GM21717 (cell line): Measurements from ENCODE around the gene TPPP.
A peak's percentile ranks its signal among the peaks of the same experiment; 100 is the strongest.
"Not testable (repeated sequence)": the region's sequence is repeated elsewhere in the genome, so short reads cannot be mapped to it uniquely, and the experiment has no call there.

Experiments
- ATAC-seq: cut with Tn5 transposase; IDR thresholded peaks from one replicate; pipeline ENCODE4 v1.9.1; 2021; ENCODE audit warnings: mild to moderate bottlenecking, moderate library complexity; ENCODE audit not compliant: unreplicated experiment

The TPPP gene

DNA sequence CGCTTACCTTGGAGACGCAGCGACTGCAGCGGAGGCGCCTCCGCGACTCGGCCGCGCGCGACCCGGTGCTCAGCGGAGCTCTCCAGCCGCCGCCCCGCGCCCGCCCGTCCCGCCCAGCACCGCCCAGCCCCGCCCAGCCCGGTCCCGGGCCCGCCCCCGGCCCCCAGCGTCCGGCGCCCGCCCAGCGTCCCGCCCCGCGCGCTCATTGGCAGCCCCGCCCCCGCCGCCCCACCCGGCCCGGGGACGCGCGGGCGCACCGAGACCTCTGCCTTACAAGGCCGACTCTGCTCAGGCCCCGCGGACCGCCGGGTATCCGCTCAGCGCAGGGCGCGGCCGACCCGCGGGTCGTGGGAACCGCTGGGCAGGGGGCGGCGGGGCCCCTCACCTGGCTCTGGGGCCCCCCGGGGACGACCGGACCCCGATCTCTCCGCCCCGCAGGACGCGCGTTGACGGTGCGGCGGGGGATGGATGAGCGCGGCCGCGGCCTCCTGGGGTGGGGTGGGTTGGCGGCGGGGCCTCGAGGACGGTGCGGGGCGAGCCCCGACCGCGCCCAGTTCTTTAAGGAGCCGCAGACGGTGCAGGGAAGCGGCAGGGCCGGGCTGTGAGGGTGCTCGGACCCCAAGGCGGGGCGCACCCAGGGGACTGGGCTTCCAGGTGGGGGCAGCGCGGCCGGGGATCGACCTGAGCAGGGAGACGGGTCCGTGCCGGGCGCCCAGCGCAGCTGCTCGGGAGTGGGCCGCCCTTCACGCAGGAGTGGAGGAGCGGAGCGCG lies at the start of gene TPPP:
Gene TPPP, minus strand, starts transcription at position 82 of the 771 bp plus-strand sequence. CDS start 15,292 bp downstream, outside the sequence.
- ATAC-seq, result peak; percentile 60

DNA sequence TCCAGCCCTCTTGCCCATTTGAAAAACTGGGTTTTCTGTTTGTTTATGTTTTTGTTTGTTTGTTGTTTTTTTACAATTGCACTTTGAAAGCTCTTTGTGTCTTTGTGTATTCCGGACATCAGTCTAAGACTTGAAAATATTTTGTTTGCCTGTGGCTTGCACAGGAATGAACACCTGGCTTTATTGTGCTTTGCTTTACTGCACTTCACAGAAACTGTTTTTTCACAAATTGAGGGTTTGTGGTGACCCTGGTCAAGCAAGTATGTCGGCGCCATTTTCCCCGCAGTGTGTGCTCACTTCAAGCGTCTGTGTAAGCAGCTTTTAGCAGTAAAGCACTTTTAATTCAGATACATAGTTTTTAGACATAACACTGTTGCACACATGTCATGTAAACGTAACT lies 49.1 kb upstream of the TPPP start:
- ATAC-seq, result not testable (repeated sequence)

DNA sequence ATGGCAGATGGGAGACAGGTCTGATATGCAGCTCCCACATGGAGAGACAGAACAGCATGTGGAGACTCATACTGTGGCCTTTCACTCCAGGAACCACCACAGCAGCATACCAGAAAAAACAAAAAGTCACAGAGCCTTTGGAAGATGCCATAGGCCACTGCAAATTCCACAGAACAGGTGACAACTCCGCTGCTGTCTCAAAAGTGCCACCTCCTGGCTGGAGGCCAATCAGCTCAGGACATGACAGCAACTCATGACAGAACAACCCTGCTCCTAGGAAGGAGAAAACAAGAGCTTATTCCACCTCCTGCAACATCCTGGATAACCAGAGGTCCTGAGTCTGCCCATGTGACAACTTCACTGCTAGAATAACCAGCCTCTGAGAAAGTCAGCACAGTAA lies 41.0 kb upstream of the TPPP start:
- ATAC-seq, result not testable (repeated sequence)

DNA sequence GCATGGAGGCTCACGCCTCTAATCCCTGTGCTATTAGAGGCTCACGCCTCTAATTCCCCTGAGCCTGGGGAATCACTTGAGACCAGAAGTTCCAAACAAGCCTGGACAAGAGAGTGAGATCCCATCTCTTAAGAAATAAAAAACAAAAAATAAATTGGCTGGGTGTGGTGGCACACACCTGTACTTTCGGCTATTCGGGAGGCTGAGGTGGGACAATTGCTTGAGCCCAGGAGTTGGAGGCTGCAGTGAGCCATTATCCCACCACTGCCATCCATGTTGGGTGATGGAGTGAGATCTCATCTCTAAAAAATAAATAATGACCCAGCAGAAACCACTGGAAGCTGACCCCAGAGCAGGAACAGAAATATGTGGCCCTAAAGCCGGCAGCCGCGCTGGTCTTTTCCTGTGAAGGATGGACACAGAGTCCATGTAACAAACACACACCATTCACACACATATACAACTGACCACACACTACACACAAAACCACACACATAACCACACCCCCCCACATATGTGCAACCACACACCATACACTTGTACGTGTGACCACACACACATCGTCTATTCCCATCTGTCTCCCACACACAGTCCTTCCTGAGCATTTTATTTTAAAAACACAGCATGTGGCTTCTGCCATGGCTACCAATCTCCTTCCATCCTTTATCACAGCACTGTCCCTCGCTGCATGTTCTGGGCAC lies 39.8 kb upstream of the TPPP start:
- ATAC-seq, result not testable (repeated sequence)

DNA sequence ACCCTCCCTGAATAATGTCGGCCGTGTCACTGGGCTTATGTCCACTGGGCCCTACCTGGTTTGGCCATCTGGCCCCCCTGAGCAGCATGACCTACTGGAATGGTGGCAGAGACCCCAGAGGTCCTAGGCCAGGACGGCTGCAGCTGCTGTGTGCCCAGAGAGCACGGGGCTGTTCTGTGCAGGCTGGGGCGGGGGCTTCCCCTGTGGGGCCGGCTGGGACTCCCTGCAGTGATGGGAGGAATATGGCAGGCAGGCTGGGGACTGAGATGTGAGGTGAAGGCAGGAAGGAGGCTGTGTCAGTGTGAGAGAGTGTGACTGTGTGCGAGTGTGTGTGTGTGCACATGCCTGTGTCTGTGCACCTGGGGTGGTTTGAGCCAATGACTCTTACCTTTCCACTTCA lies 36.1 kb upstream of the TPPP start:
- not testable (repeated sequence) for ATAC-seq

DNA sequence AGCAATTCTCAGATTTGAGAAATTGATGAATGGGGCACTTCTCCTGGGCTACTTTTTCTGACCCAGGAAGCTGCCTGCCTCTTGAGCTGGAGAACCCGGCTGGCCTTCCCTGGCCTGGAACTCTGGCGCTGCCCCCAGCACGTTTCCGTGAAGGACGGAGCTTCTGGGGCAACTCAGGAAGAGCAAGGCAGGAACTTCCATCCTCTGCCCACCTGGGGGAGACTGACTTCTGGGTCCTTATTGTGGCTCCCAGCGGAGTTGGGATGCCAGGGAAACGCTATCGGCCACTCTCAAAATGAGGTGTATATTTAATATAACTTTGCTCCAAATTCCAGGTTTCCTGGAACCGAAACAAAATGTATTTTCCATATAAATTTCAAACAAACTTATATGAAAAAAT lies 33.9 kb upstream of the TPPP start:
- not testable (repeated sequence) for ATAC-seq

DNA sequence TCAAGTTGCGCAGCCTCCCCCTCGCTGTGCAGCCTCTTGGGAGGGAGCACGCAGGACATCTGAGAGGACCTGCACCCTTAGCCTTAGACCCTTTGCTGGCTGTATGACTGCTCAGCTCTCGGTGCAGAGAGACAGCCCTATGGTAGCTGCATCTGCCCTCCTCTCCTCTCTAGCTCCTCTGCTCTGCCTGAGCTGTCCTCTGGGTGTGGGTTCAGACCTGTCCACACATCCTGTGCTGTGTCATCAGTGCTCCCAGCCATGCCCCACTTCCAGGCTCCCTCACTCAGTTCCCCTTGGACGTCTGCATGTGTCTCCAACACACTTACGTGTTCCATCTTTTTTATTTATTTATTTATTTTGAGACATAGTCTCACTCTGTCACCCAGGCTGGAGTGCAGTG lies 30.7 kb upstream of the TPPP start:
- ATAC-seq, result not testable (repeated sequence)

DNA sequence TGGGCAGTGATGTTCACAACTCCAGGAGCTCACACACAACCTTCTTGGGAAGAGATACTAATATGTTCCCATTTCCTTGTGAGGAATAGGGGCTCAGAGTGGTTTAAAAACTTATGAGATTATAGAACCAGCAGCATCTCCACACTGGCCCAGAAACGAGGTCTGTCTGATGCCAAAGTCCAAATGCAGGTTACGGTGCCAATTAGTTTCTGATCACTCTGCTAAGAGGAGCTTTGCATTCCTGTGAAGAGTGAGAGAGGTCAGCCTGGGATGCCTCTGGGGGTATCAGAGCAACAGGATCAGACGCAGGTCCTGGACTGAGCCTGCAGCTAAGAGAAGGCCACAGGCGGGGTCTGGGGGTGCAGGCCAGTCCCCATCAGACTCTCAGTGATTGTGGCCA lies 30.2 kb upstream of the TPPP start:
- not testable (repeated sequence) for ATAC-seq

DNA sequence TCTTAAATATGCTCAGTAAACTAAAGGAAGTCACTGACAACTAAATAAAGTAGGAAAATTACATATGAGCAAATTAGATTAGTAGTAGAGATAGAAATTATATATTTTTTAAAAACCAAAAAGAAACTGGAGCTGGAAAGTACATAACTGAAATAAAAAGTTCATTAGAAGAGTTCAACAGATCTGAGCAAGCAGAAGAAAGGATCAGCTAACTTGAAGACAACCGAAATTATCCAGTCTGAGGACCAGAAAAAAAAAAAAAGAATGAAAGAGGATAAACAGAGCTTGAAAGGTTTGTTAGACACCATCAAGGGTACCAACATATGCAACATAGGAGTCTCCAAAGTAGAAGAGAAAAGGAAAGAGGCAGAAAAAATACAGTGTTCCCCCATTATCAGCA lies 26.2 kb upstream of the TPPP start:
- ATAC-seq, result not testable (repeated sequence)

DNA sequence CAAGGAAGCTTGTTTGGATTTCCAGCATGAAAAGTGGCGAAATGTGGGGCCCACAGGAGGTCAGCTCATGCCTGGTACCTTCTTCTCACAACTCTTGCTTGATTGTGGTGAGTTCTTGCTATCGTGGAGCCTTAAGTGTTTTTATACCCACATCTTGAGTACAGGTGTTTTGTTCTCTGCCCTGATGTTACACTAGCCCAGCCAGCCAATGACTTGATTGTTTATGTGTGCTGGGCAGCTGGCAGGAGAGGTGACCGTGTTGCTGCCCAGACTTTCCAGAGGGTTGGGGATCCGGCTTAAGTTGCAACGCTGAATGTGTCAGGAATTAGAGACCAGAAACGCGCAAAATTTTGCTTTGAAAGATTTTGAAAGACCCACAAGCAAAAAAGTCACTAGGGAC lies 24.0 kb upstream of the TPPP start:
- no peak for ATAC-seq

DNA sequence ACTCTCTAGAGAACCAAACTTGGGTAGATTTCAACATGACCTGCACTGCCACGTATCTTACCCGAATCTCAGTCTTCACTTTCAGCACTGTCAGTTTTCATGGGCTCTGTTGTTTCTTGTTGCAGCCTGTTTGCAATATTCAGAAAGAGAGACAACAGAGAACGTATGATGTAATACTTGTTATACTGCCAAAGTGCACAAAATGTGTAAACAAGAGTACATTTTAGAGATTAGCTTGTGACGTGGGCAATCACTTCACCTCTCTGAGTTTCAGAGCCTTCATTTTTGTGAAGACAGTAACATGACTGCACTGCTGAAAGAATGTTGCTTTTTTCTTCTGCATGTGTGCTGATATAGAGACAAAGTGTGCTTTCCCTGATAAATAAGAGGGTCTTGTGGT lies 23.6 kb upstream of the TPPP start:
- ATAC-seq, result not testable (repeated sequence)

DNA sequence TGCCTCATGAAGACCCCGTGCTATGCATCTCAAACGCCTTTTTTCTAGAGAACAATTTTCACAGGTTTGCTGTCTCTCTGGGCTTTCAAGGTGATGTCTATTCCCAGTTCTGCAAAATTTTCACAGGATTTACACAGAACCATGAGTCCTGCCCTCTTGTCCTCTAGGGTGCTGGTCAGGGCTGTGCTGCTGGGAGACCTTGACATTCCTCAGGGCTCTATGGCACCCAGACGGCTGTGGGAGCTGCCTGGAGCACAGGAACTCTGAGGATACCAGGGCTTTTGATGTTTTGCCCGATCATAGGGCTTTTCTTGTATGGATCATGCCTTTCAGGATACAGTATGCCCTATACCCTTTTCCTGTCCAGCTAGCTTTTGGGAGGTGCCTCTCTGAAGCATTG lies 22.5 kb upstream of the TPPP start:
- ATAC-seq, result not testable (repeated sequence)

DNA sequence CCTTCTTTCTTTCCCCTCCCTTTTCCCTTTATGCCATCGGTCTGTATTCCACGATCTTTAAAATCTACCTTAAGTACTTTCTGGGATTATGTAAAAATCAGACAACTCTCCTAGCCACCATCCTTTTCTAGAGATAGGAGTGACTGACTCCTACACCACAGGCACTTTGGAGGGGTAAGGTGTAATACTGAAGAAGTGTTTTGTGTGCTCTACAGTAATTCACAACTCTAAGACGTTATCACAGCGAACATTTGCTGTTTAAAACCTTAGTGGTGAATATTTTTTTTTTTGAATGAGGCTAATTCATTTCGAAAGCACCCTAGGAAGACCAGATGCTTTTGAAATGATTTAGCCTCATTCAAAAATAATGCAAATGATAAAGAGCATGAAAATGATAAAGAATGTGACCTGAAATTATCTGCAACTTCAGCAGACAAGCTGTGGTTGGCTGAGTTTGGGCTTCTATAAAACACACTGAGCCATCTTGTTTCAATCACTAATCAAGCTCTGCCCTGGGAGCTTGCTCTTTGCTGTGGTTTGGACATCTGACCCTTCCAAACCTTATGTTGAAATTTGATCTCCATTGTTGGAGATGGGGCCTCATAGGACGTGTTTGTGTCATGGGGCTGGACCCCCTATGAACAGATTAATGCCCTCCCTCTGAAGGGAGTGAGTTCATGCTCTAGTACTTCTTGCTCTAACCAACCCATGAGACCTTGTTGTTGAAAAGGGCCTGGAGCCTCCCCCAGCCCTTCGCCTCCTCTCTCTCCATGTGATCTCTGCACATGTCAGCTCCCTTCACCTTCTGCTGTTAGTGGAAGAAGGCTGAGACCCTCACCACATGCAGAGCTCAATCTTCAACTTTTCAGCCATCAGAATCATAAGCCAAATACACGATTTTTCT lies 21.3 kb upstream of the TPPP start:
- ATAC-seq, result not testable (repeated sequence)

DNA sequence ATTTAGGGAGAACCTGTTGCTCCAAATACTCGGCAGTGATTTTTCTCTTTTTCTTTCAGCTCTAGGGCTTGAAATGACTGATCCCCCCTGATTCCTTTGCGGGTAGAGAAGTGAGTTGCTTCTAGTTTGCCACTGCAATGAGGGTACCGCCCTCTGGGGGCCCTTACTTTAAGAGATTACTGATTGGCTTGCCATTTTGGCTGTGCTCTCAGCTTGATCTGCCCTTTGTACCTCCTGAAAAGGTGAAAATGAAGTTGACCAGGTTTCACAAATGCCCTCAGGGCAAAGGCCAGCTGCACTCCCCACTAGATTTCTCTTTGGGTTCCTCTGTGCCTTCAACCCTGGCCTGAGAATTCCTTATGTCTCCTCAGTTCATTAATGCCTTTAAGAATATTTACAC lies 20.5 kb upstream of the TPPP start:
- not testable (repeated sequence) for ATAC-seq

DNA sequence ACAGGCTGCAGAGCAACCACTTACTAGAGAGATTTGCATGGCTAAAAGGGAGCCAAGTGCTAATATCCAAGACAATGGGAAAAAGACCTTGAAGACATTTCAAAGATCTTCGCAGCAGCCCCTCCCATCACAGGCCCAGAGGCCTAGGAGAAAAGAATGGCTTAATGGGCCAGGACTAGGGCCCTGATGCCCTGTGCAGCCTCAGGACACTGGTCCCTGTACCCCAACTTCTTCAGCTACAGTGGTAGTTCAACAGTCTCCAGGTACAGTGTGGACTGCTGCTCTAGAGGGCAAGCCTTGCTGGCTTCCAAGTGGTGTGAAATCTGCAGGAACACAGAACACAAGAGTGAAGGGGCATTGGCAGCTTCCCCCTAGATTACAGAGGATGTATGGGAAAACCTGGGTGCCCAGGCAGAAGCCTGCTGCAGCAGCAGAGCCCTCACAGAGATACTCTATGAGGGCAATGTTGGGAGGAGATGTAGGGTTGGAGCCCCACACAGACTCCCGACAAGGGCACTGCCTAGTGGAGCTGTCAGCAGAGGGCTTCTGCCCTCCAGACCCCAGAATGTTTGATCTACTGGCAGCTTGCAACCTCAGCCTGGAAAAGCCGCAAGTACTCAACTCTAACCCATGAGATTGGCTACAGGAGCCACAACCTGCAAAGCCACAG lies 15.8 kb upstream of the TPPP start:
- not testable (repeated sequence) for ATAC-seq

DNA sequence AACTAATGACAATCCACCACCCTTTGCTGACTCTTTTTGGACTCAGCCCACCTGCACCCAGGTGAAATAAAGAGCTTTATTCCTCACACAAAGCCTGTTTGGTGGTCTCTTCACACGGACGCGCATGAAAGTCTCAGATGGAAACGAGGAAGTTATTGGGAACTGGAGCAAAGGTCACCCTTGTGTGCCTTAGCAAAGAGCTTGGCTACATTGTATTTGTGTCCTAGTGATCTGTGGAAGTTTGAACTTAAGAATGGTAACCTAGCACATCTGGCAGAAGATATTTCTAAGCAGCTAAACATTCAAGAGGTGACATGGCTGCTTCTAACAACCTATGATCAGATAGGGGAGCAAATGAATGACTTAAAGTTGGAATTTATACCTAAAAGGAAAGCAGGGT lies 15.2 kb upstream of the TPPP start:
- ATAC-seq, result not testable (repeated sequence)

DNA sequence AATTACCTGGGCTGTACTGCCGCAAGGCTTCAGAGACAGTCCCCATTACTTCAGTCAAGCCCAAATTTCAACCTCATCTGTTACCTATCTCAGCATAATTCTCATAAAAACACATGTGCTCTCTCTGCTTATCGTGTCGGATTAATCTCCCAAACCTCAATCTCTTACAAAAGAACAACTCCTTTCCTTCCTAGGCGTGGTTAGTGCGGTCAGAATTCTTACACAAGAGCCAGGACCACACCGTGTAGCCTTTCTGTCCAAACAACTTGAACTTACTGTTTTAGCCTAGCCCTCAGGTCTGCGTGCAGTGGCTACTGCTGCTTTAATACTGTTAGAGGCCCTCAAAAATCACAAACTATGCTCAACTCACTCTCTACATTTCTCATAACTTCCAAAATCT lies 13.0 kb upstream of the TPPP start:
- not testable (repeated sequence) for ATAC-seq

DNA sequence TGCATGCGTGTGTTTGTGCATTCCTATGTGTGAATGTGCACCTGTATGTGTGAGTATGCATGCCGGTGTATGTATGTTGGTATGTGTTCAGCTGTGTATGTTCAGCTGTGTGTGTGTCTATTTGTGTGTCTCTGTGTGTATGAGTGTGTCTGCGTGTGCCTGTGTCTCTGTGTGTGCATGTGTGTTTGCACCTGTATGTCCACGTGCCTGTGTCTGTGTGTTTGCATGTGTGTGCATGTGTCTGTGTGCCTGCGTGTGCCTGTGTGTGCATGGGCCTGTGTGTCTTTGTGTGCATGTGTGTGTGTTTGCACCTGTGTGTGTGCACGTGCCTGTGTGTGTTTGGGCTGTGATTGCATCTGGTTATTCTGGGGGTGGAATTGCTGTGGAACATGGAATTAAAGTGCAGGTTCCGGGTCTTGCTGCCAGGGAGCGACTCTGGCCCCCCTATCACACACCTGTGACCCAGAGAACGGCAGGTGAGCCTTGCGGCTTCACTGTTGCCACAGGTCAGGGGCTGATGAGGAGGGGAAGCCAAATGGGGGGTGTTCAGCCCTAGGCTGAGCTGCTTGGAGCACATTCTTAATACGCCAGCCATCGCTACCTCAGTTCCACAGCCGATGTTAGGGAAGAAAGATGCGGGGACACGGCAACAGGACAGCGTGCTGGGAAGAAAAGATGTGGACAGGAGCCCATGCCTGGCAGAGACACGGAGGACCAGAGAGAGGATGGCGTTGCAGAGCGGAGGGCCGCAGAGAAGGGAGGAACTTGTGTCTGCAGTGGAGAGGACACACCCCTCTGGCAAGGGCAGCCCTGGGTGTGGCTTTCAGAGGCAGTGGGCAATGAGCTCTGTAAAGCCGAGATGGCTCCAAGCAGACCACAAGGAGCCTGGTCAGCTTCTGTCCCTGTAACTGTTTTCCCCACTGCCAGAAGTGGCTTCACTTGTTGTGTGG lies 3.9 kb upstream of the TPPP start:
- not testable (repeated sequence) for ATAC-seq

DNA sequence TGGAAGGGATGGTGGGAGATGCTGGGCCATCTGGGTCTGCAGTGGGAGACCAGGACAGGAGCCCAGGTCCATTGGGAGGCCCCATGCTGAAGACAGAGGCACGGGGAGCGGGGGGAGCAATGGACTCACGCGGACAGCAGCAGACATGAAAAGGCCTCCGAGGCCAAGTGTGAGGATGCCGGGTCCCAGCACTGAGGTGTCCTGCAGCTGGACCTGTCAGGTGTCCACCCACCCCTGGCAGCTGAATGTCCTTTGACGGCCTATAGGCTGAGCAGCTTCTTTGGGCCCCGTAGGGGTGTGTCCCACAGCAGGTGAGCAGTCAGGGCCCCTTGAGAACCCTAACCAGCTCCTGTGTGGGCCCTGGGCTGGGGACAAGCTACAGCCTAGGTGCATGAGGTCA lies 3.0 kb upstream of the TPPP start:
- ATAC-seq, result not testable (repeated sequence)
